ENCODE results near the gene TFF1. TPM values are rescaled to one million over a fixed set of nuclear protein-coding genes. Genes with fewer than 3 reads are reported as not detected.

The TFF1 gene
- polyA plus RNA-seq, 1 donor from 2014 or later: not detected

DNA sequence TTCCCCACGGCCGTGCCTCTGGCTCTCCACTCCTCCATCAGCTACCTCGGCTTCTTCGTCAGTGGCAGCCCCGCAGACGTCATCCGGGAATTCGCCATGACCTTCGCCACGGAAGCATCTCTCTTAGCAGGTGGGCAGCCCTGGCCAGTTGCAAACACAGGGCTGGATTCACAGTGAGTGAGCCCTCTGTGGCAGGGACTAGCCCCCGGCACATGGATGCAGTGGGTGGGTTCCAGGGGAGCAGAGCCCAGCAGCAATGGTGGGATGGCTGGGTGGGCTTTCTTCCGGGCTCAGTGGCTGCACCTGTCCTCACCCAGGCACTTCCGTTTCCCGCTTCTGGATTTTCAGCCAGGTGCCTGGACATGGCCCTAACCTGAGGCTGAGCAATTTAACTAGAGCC lies 46.8 kb upstream of the TFF1 start:
- TF ChIP-seq RAD21 (conservative IDR thresholded peaks at IDR 0.05) (no peak), EP300 (conservative IDR thresholded peaks at IDR 0.05; ENCODE audit: poor library complexity, severe bottlenecking) (no peak), MXI1 (conservative IDR thresholded peaks at IDR 0.05; ENCODE audit: poor library complexity, severe bottlenecking) (no peak), EZH2 (IDR thresholded peaks at IDR 0.05; ENCODE audit: borderline replicate concordance, insufficient read depth, low read length, poor library complexity, severe bottlenecking) (no peak), TAF1 (IDR thresholded peaks at IDR 0.05; ENCODE audit: low read depth) (no peak), SMC3 (conservative IDR thresholded peaks at IDR 0.05; ENCODE audit: poor library complexity) (no peak), POLR2AphosphoS5 (IDR thresholded peaks at IDR 0.05) (no peak)
- TF ChIP-seq, protein P1, sequence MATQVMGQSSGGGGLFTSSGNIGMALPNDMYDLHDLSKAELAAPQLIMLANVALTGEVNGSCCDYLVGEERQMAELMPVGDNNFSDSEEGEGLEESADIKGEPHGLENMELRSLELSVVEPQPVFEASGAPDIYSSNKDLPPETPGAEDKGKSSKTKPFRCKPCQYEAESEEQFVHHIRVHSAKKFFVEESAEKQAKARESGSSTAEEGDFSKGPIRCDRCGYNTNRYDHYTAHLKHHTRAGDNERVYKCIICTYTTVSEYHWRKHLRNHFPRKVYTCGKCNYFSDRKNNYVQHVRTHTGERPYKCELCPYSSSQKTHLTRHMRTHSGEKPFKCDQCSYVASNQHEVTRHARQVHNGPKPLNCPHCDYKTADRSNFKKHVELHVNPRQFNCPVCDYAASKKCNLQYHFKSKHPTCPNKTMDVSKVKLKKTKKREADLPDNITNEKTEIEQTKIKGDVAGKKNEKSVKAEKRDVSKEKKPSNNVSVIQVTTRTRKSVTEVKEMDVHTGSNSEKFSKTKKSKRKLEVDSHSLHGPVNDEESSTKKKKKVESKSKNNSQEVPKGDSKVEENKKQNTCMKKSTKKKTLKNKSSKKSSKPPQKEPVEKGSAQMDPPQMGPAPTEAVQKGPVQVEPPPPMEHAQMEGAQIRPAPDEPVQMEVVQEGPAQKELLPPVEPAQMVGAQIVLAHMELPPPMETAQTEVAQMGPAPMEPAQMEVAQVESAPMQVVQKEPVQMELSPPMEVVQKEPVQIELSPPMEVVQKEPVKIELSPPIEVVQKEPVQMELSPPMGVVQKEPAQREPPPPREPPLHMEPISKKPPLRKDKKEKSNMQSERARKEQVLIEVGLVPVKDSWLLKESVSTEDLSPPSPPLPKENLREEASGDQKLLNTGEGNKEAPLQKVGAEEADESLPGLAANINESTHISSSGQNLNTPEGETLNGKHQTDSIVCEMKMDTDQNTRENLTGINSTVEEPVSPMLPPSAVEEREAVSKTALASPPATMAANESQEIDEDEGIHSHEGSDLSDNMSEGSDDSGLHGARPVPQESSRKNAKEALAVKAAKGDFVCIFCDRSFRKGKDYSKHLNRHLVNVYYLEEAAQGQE (IDR thresholded peaks at IDR 0.05; ENCODE audit: borderline replicate concordance): no peak
- TF ChIP-seq, protein P2, sequence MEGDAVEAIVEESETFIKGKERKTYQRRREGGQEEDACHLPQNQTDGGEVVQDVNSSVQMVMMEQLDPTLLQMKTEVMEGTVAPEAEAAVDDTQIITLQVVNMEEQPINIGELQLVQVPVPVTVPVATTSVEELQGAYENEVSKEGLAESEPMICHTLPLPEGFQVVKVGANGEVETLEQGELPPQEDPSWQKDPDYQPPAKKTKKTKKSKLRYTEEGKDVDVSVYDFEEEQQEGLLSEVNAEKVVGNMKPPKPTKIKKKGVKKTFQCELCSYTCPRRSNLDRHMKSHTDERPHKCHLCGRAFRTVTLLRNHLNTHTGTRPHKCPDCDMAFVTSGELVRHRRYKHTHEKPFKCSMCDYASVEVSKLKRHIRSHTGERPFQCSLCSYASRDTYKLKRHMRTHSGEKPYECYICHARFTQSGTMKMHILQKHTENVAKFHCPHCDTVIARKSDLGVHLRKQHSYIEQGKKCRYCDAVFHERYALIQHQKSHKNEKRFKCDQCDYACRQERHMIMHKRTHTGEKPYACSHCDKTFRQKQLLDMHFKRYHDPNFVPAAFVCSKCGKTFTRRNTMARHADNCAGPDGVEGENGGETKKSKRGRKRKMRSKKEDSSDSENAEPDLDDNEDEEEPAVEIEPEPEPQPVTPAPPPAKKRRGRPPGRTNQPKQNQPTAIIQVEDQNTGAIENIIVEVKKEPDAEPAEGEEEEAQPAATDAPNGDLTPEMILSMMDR (IDR thresholded peaks at IDR 0.05; ENCODE audit: poor library complexity, severe bottlenecking): no peak
- Histone ChIP-seq H3K4me3 (ENCODE audit: low read length) (no peak overlapping the region), H3K9ac (ENCODE audit: low read length) (no peak overlapping the region), H3K27me3 (ENCODE audit: insufficient read depth, low read depth, low read length) (no peaks in the 10 kb centered on the region), H3F3A (ENCODE audit: insufficient read depth, low read length, poor library complexity, severe bottlenecking) (no peaks in the 10 kb centered on the region), H3K79me2 (replicated peaks; ENCODE audit: insufficient read depth, low read length) (no peaks in the 10 kb centered on the region), H3K4me2 (ENCODE audit: low read length) (no peak overlapping the region), H3K9me3 (ENCODE audit: low read length) (no peaks in the 10 kb centered on the region), H3K9me2 (ENCODE audit: insufficient read depth, low read length) (no peaks in the 10 kb centered on the region), H2AFZ (ENCODE audit: low read depth, low read length) (no peak overlapping the region), H4K20me1 (ENCODE audit: insufficient read depth) (no peaks in the 10 kb centered on the region), H3K27ac (ENCODE audit: low read length) (no peak overlapping the region), H3K36me3 (ENCODE audit: insufficient read depth, low read length) (no peaks in the 10 kb centered on the region)

DNA sequence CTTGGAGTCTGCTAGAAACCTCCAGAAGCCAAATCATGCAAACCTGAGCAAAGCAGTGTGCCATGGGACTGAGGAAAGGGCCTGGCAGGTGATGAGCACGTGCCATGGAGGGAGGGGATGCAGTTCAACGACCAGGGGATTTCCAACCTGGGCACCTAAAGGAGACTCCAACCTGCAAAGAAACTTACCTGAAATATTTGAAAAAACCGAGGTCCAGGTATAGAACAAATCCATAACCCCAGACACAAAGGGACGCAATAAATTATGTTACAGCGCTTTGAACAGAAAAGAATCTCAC lies 46.2 kb upstream of the TFF1 start:
- Histone ChIP-seq H3K4me2 (ENCODE audit: low read length) (no peak overlapping the region), H3K27me3 (ENCODE audit: insufficient read depth, low read depth, low read length) (no peaks in the 10 kb centered on the region), H3K9ac (ENCODE audit: low read length) (no peak overlapping the region), H3K9me2 (ENCODE audit: insufficient read depth, low read length) (no peaks in the 10 kb centered on the region), H3K79me2 (replicated peaks; ENCODE audit: insufficient read depth, low read length) (no peaks in the 10 kb centered on the region), H3K27ac (ENCODE audit: low read length) (no peak overlapping the region), H3K4me3 (ENCODE audit: low read length) (no peak overlapping the region), H3K36me3 (ENCODE audit: insufficient read depth, low read length) (no peaks in the 10 kb centered on the region), H2AFZ (ENCODE audit: low read depth, low read length) (no peak overlapping the region), H4K20me1 (ENCODE audit: insufficient read depth) (no peaks in the 10 kb centered on the region), H3F3A (ENCODE audit: insufficient read depth, low read length, poor library complexity, severe bottlenecking) (no peaks in the 10 kb centered on the region), H3K9me3 (ENCODE audit: low read length) (no peaks in the 10 kb centered on the region)
- no peak for TF ChIP-seq SMC3 (conservative IDR thresholded peaks at IDR 0.05; ENCODE audit: poor library complexity)

All from neural cell (in vitro differentiated cells).